Stomach (tissue), 9 donors: ENCODE results near the gene C19orf67. TPM values are rescaled to one million over a fixed set of nuclear protein-coding genes. Genes with fewer than 3 reads are reported as not detected.

Experiments used
- DNase-seq, 2 donors: peaks; one replicate each; pipeline versions ENCODE4 v3.0.0 to v3.0.0-alpha.2; 2013 to 2019
- H3K27ac ChIP-seq, 5 donors: fragments of 200-600 bp in 4 of 5; sonication (generic) in 4 of 5; one replicate each; pipeline ENCODE4 v1.5.1; 2013 to 2019; ENCODE audit warnings: mild to moderate bottlenecking in 1 of 5, moderate library complexity in 1 of 5
- H3K27me3 ChIP-seq, 3 donors: fragments of 200-600 bp; sonication (generic); one replicate each; pipeline ENCODE4 v1.5.1; 2017 to 2019; ENCODE audit warnings: mixed run types in 1 of 3
- H3K36me3 ChIP-seq, 4 donors: fragments of 200-600 bp; sonication (generic); 1 replicate in 3 of 4; 2 replicates in 1 of 4; pipeline ENCODE4 v1.5.1; 2016 to 2019
- H3K4me1 ChIP-seq, 4 donors: fragments of 200-600 bp; sonication (generic); one replicate each; pipeline ENCODE4 v1.5.1; 2016 to 2019
- H3K4me3 ChIP-seq, 4 donors: fragments of 200-600 bp; sonication (generic) in 3 of 4; one replicate each; pipeline ENCODE4 v1.5.1; 2016 to 2019; ENCODE audit warnings: mild to moderate bottlenecking in 1 of 4
- H3K9me3 ChIP-seq, 4 donors: fragments of 200-600 bp; sonication (generic); one replicate each; pipeline ENCODE4 v1.5.1; 2016 to 2019
- CTCF ChIP-seq, 7 experiments: fragments of 450-650 bp in 4 of 7; fragments of 200-600 bp in 3 of 7; sonication (generic) in 3 of 7; IDR thresholded peaks; one replicate each; pipeline ENCODE4 v1.5.1; 2016 to 2019; ENCODE audit warnings: antibody characterized with exemption in 7 of 7, control low read depth in 2 of 7, mild to moderate bottlenecking in 1 of 7
- EP300 ChIP-seq: sonication (generic); formaldehyde crosslinking; IDR thresholded peaks from one replicate; pipeline ENCODE4 v1.6.1; 2017; ENCODE audit warnings: antibody characterized with exemption
- POLR2A ChIP-seq, 4 donors: fragments of 450-650 bp; IDR thresholded peaks; one replicate each; pipeline ENCODE4 v1.6.1; 2016; ENCODE audit warnings: antibody characterized with exemption in 4 of 4, control low read depth in 2 of 4, mild to moderate bottlenecking in 1 of 4, moderate library complexity in 1 of 4
- POLR2AphosphoS5 ChIP-seq, 3 donors: sonication (generic); formaldehyde crosslinking; IDR thresholded peaks; one replicate each; pipeline ENCODE4 v1.6.1; 2016; ENCODE audit warnings: antibody characterized with exemption in 3 of 3
- WGBS, 5 donors: extraction: QIAGEN DNeasy Blood & Tissue Kit in 3 of 5; methylation state at CpG; one replicate each; pipeline versions ENCODE4 v1.1.5 to v1.1.7; 2013 to 2018; 5-methylcytosine and 5-hydroxymethylcytosine counted together
- intact Hi-C: fragments of 100-400 bp; cut with DNase I; formaldehyde crosslinking; loops from one replicate; pipeline ENCODE4 v1.15.1; 2023; ENCODE audit warnings: low total_unique reads
- polyA plus RNA-seq, 3 donors: library from polyadenylated mRNA; stranded (reverse); fragments of 200-250 nt; gene quantifications; one replicate each; pipeline ENCODE4 v1.2.3, GENCODE V29; 2013
- total RNA-seq, 5 donors: library from RNA; depleted of rRNA; stranded (reverse); fragments of >200 nt; gene quantifications; one replicate each; pipeline versions ENCODE4 v1.1.0 to v1.2.3, GENCODE V29; 2014 to 2016
- donor health status: healthy with polysubstance abuse.
- donor health status: Bipolar disorder and iron deficiency.
- donor health status: healthy.

Gene C19orf67
- total and polyA plus RNA-seq, 8 donors, result 0.50 TPM; not detected in 7

GRCh38 chr19:14086098-14086497 is 515 bp upstream of the C19orf67 start:
- Histone ChIP-seq H3K4me3 (no peak overlapping the region), H3K36me3 (peaks cover 9 to 25% (median 16%) of the 10 kb centered on the region in 4 donors), H3K27me3 (no peaks in the 10 kb centered on the region), H3K4me1 (peaks cover 17 to 52% (median 38%) of the 10 kb centered on the region in 4 donors), H3K27ac (no peak overlapping the region), H3K9me3 (no peaks in the 10 kb centered on the region)
- DNase-seq, result no peak
- 71 to 88% (median 81%) methylated on average over 5 of the region's 5 CpGs for WGBS, 5 donors
- TF ChIP-seq CTCF (IDR thresholded peaks at IDR 0.05), result no peak
- TF ChIP-seq POLR2A (IDR thresholded peaks at IDR 0.05), result no peak
- TF ChIP-seq POLR2AphosphoS5 (IDR thresholded peaks at IDR 0.05), result no peak
- TF ChIP-seq EP300, result no peak
- intact Hi-C loops, result no loop called here

GRCh38 chr19:14082675-14082960 is 3.0 kb downstream of the C19orf67 start:
- Histone ChIP-seq H3K27ac (peak overlapping the region in 4 of 5 donors; percentile 90 to 96 (median 94)), H3K4me3 (peak overlapping the region in 3 of 4 donors; percentile 60 to 83 (median 82)), H3K36me3 (peaks cover 0 to 10% (median 2%) of the 10 kb centered on the region in 4 donors), H3K4me1 (peaks cover 21 to 59% (median 40%) of the 10 kb centered on the region in 4 donors), H3K9me3 (no peaks in the 10 kb centered on the region), H3K27me3 (no peaks in the 10 kb centered on the region)
- 0 to 63% (median 31%) methylated on average over 1 of the region's 1 CpG for WGBS, 5 donors
- no peak for DNase-seq
- TF ChIP-seq POLR2AphosphoS5 (IDR thresholded peaks at IDR 0.05) (no peak), CTCF (IDR thresholded peaks at IDR 0.05) (no peak), POLR2A (IDR thresholded peaks at IDR 0.05) (no peak), EP300 (no peak)
- intact Hi-C loops, result no loop called here

- Histone ChIP-seq H3K27ac (peak overlapping the region; percentile 90 to 96 (median 92)), H3K4me1 (peaks cover 21 to 62% (median 40%) of the 10 kb centered on the region in 4 donors), H3K27me3 (no peaks in the 10 kb centered on the region), H3K4me3 (peak overlapping the region; percentile 60 to 83 (median 82)), H3K36me3 (peaks cover 0 to 6% (median 0%) of the 10 kb centered on the region in 4 donors), H3K9me3 (no peaks in the 10 kb centered on the region)
- intact Hi-C loops, result no loop called here
- TF ChIP-seq POLR2A (IDR thresholded peaks at IDR 0.05) (no peak), CTCF (IDR thresholded peaks at IDR 0.05) (no peak), EP300 (no peak), POLR2AphosphoS5 (IDR thresholded peaks at IDR 0.05) (no peak)
- WGBS, 5 donors, result 14 to 27% (median 15%) methylated on average over 14 to 24 of the region's 24 CpGs
- peak; percentile 45 to 74 for DNase-seq
Observed at GRCh38 chr19:14081797-14082674, 3.5 kb downstream of the C19orf67 start.

- Histone ChIP-seq H3K9me3 (no peaks in the 10 kb centered on the region), H3K4me3 (peak overlapping the region; percentile 60 to 83 (median 82)), H3K27ac (peak overlapping the region; percentile 90 to 96 (median 92)), H3K4me1 (peaks cover 21 to 63% (median 40%) of the 10 kb centered on the region in 4 donors), H3K36me3 (no peaks in the 10 kb centered on the region), H3K27me3 (no peaks in the 10 kb centered on the region)
- 0 to 1% (median 0%) methylated on average over 39 to 50 of the region's 50 CpGs for WGBS, 5 donors
- intact Hi-C loops, result no loop called here
- peak in 1 of 4 donors; percentile 55 for TF ChIP-seq POLR2A (IDR thresholded peaks at IDR 0.05)
- no peak for TF ChIP-seq EP300
- TF ChIP-seq POLR2AphosphoS5 (IDR thresholded peaks at IDR 0.05), result peak; percentile 76 to 92 (median 90)
- TF ChIP-seq CTCF (IDR thresholded peaks at IDR 0.05), result peak in 1 of 7 experiments; percentile 24
- peak; percentile 99 to 100 for DNase-seq
Observed at GRCh38 chr19:14080887-14081796, 4.4 kb downstream of the C19orf67 start.
